HepG2 (cell line): ENCODE measurements around the gene CDA. TPM values are rescaled to one million over a fixed set of nuclear protein-coding genes. Genes with fewer than 3 reads are reported as not detected.

ENCODE experiments used
- CC2D1A ChIP-seq: sonication (generic); formaldehyde crosslinking; IDR thresholded peaks from 2 replicates; pipeline ENCODE4 v1.8.1; 2023; ENCODE audit warnings: mild to moderate bottlenecking, missing genetic modification reagents
- ELF3 ChIP-seq: IDR thresholded peaks from 2 replicates; pipeline ENCODE4 v1.6.1; 2016; ENCODE audit warnings: missing genetic modification reagents, missing compliant biosample characterization
- HNF4A ChIP-seq: sonication (generic); formaldehyde crosslinking; IDR thresholded peaks from 2 replicates; pipeline ENCODE4 v1.4.0; 2020; ENCODE audit warnings: missing genetic modification reagents
- KLF11 ChIP-seq: IDR thresholded peaks from 2 replicates; pipeline ENCODE4 v1.6.1; 2016; ENCODE audit warnings: missing compliant biosample characterization
- KLF16 ChIP-seq, 2 experiments: sonication (generic) in 1 of 2; formaldehyde crosslinking in 1 of 2; IDR thresholded peaks; 2 replicates each; pipeline versions ENCODE4 v1.6.1 to v1.8.0; 2016 to 2023; ENCODE audit warnings: missing genetic modification reagents in 2 of 2, missing compliant biosample characterization in 1 of 2
- MAZ ChIP-seq, 2 experiments: sonication (generic) in 1 of 2; formaldehyde crosslinking in 1 of 2; IDR thresholded peaks; 2 replicates each; pipeline versions ENCODE4 v1.5.0 to v1.6.1; 2012 to 2020; ENCODE audit warnings: low read depth in 2 of 2, mild to moderate bottlenecking in 2 of 2, borderline replicate concordance in 1 of 2, improper control_type of control experiment in 1 of 2, low read length in 1 of 2, missing genetic modification reagents in 1 of 2, moderate library complexity in 1 of 2
- SMAD9 ChIP-seq: sonication (generic); formaldehyde crosslinking; IDR thresholded peaks from 2 replicates; pipeline ENCODE4 v1.5.1; 2020; ENCODE audit warnings: mild to moderate bottlenecking, missing genetic modification reagents
- ZNF24 ChIP-seq: fragments of 450-650 bp; IDR thresholded peaks from 2 replicates; pipeline ENCODE4 v1.6.1; 2017; ENCODE audit warnings: antibody characterized with exemption, mild to moderate bottlenecking
- ZNF776 ChIP-seq: sonication (generic); formaldehyde crosslinking; IDR thresholded peaks from 2 replicates; pipeline ENCODE4 v1.4.0; 2020; ENCODE audit warnings: mild to moderate bottlenecking, missing genetic modification reagents
- polyA plus RNA-seq, 8 experiments: library from polyadenylated mRNA; depleted of rRNA in 3 of 8; stranded (reverse) in 7 of 8; unstranded in 1 of 8; fragments of >200 nt; fragmentation: Illumina TruSeq in 4 of 8; extraction: Trizol in 4 of 8; gene quantifications; 2 replicates each; pipeline versions ENCODE4 v1.2.1 to v1.2.3, GENCODE V29; 2011 to 2016; ENCODE audit warnings: low read depth in 4 of 8, missing spikeins in 1 of 8, mixed read lengths in 1 of 8; ENCODE audit not compliant: insufficient read depth in 1 of 8
- total RNA-seq, 5 experiments: library from RNA; depleted of rRNA; stranded (reverse); fragments of >200 nt; fragmentation: Illumina TruSeq; extraction: Trizol; gene quantifications; 2 replicates each; pipeline ENCODE4 v1.2.3, GENCODE V29; 2016; ENCODE audit warnings: low read depth in 1 of 5
- TF ChIP-seq, protein P1 (sequence below): sonication (generic); formaldehyde crosslinking; IDR thresholded peaks from 2 replicates; pipeline ENCODE4 v1.4.0; 2020; ENCODE audit warnings: missing genetic modification reagents
- TF ChIP-seq, protein P2 (sequence below): sonication (generic); formaldehyde crosslinking; IDR thresholded peaks from 2 replicates; pipeline ENCODE4 v1.4.0; 2020; ENCODE audit warnings: missing genetic modification reagents
- TF ChIP-seq, protein P3 (sequence below): sonication (generic); formaldehyde crosslinking; IDR thresholded peaks from 2 replicates; pipeline ENCODE4 v1.4.0; 2020; ENCODE audit warnings: low read depth, mild to moderate bottlenecking, missing genetic modification reagents
- TF ChIP-seq, protein P4 (sequence below): sonication (generic); formaldehyde crosslinking; IDR thresholded peaks from 2 replicates; pipeline ENCODE4 v1.9.0; 2021; ENCODE audit warnings: missing genetic modification reagents, borderline replicate concordance
- TF ChIP-seq, protein P5 (sequence below): fragments of 450-650 bp; IDR thresholded peaks from 2 replicates; pipeline ENCODE4 v1.6.1; 2016
- TF ChIP-seq, protein P6 (sequence below): sonication (generic); formaldehyde crosslinking; IDR thresholded peaks from 2 replicates; pipeline ENCODE4 v1.8.0; 2023; ENCODE audit warnings: mild to moderate bottlenecking, missing genetic modification reagents

CDA gene
- total and polyA plus RNA-seq, 2 of the 13 experiments (the other 11 are each of a cell fraction or from before 2014, with no cell fraction given): 0.66 to 2.1 TPM

DNA sequence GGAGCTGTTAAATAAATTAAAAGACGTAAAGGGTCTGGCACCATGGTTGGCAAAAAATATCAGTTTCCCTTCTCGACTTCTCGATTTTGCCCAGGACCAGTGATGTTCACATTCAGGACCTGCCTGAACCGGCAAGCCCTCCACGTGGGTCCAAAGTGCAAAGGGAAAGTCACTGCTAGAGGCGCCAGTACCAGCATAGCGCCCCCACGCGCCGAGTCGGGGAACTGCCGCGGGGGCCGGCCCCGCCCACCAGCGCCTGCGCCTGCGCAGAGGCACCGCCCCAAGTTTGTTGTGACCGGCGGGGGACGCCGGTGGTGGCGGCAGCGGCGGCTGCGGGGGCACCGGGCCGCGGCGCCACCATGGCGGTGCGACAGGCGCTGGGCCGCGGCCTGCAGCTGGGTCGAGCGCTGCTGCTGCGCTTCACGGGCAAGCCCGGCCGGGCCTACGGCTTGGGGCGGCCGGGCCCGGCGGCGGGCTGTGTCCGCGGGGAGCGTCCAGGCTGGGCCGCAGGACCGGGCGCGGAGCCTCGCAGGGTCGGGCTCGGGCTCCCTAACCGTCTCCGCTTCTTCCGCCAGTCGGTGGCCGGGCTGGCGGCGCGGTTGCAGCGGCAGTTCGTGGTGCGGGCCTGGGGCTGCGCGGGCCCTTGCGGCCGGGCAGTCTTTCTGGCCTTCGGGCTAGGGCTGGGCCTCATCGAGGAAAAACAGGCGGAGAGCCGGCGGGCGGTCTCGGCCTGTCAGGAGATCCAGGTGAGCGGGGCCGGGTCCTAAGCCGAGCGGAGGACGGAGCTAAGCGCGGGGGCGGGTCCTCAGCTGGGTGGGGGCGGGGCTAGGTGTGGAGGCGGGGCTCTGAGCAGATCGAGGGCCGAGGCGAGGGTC lies 44.5 kb downstream of the CDA start, which contains the start of gene PINK1 (continued):
- TF ChIP-seq, protein P1, sequence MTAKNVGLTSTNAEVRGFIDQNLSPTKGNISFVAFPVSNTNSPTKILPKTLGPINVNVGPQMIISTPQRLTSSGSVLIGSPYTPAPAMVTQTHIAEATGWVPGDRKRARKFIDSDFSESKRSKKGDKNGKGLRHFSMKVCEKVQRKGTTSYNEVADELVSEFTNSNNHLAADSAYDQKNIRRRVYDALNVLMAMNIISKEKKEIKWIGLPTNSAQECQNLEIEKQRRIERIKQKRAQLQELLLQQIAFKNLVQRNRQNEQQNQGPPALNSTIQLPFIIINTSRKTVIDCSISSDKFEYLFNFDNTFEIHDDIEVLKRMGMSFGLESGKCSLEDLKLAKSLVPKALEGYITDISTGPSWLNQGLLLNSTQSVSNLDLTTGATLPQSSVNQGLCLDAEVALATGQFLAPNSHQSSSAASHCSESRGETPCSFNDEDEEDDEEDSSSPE: peak; percentile 70
- 0 out of 2 replicates have a peak, but pooled peaks have one; percentile 19 for TF ChIP-seq ZNF776 (CRISPR knock-in tag)
- TF ChIP-seq, protein P2, sequence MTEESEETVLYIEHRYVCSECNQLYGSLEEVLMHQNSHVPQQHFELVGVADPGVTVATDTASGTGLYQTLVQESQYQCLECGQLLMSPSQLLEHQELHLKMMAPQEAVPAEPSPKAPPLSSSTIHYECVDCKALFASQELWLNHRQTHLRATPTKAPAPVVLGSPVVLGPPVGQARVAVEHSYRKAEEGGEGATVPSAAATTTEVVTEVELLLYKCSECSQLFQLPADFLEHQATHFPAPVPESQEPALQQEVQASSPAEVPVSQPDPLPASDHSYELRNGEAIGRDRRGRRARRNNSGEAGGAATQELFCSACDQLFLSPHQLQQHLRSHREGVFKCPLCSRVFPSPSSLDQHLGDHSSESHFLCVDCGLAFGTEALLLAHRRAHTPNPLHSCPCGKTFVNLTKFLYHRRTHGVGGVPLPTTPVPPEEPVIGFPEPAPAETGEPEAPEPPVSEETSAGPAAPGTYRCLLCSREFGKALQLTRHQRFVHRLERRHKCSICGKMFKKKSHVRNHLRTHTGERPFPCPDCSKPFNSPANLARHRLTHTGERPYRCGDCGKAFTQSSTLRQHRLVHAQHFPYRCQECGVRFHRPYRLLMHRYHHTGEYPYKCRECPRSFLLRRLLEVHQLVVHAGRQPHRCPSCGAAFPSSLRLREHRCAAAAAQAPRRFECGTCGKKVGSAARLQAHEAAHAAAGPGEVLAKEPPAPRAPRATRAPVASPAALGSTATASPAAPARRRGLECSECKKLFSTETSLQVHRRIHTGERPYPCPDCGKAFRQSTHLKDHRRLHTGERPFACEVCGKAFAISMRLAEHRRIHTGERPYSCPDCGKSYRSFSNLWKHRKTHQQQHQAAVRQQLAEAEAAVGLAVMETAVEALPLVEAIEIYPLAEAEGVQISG (CRISPR knock-in tag): peak; percentile 86
- TF ChIP-seq CC2D1A (CRISPR knock-in tag): no peak
- TF ChIP-seq MAZ (IDR thresholded peaks at IDR 0.05; ENCODE audit: borderline replicate concordance, low read depth, low read length): no peak
- peak; percentile 78 for TF ChIP-seq MAZ (CRISPR knock-in tag; IDR thresholded peaks at IDR 0.05; ENCODE audit: low read depth)
- TF ChIP-seq, protein P3, sequence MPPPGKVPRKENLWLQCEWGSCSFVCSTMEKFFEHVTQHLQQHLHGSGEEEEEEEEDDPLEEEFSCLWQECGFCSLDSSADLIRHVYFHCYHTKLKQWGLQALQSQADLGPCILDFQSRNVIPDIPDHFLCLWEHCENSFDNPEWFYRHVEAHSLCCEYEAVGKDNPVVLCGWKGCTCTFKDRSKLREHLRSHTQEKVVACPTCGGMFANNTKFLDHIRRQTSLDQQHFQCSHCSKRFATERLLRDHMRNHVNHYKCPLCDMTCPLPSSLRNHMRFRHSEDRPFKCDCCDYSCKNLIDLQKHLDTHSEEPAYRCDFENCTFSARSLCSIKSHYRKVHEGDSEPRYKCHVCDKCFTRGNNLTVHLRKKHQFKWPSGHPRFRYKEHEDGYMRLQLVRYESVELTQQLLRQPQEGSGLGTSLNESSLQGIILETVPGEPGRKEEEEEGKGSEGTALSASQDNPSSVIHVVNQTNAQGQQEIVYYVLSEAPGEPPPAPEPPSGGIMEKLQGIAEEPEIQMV (CRISPR knock-in tag): peak; percentile 44; the same call in 1 of the 2 replicates
- TF ChIP-seq, protein P4, sequence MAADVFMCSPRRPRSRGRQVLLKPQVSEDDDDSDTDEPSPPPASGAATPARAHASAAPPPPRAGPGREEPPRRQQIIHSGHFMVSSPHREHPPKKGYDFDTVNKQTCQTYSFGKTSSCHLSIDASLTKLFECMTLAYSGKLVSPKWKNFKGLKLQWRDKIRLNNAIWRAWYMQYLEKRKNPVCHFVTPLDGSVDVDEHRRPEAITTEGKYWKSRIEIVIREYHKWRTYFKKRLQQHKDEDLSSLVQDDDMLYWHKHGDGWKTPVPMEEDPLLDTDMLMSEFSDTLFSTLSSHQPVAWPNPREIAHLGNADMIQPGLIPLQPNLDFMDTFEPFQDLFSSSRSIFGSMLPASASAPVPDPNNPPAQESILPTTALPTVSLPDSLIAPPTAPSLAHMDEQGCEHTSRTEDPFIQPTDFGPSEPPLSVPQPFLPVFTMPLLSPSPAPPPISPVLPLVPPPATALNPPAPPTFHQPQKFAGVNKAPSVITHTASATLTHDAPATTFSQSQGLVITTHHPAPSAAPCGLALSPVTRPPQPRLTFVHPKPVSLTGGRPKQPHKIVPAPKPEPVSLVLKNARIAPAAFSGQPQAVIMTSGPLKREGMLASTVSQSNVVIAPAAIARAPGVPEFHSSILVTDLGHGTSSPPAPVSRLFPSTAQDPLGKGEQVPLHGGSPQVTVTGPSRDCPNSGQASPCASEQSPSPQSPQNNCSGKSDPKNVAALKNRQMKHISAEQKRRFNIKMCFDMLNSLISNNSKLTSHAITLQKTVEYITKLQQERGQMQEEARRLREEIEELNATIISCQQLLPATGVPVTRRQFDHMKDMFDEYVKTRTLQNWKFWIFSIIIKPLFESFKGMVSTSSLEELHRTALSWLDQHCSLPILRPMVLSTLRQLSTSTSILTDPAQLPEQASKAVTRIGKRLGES (CRISPR knock-in tag): no peak
- peak; percentile 96 for TF ChIP-seq HNF4A
- TF ChIP-seq ELF3 (CRISPR knock-in tag): peak; percentile 76
- TF ChIP-seq, protein P5, sequence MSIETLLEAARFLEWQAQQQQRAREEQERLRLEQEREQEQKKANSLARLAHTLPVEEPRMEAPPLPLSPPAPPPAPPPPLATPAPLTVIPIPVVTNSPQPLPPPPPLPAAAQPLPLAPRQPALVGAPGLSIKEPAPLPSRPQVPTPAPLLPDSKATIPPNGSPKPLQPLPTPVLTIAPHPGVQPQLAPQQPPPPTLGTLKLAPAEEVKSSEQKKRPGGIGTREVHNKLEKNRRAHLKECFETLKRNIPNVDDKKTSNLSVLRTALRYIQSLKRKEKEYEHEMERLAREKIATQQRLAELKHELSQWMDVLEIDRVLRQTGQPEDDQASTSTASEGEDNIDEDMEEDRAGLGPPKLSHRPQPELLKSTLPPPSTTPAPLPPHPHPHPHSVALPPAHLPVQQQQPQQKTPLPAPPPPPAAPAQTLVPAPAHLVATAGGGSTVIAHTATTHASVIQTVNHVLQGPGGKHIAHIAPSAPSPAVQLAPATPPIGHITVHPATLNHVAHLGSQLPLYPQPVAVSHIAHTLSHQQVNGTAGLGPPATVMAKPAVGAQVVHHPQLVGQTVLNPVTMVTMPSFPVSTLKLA: no peak
- TF ChIP-seq KLF16 (CRISPR knock-in tag; IDR thresholded peaks at IDR 0.05): peak in 1 of 2 experiments; percentile 46; a peak in 1 of 4 replicates
- TF ChIP-seq KLF11 (CRISPR knock-in tag): no peak
- 0 out of 2 replicates have a peak, but pooled peaks have one; percentile 13 for TF ChIP-seq ZNF24
- no peak for TF ChIP-seq SMAD9 (CRISPR knock-in tag)
- TF ChIP-seq, protein P6, sequence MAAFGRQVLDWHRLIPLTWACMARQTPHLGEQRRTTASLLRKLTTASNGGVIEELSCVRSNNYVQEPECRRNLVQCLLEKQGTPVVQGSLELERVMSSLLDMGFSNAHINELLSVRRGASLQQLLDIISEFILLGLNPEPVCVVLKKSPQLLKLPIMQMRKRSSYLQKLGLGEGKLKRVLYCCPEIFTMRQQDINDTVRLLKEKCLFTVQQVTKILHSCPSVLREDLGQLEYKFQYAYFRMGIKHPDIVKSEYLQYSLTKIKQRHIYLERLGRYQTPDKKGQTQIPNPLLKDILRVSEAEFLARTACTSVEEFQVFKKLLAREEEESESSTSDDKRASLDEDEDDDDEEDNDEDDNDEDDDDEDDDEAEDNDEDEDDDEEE: no peak
